ENCODE measurements around the gene FAM89A.

- no peak for TF ChIP-seq CTCF (IDR thresholded peaks at IDR 0.05)
- no peak for TF ChIP-seq EP300 (IDR thresholded peaks at IDR 0.05)
- no peak for TF ChIP-seq POLR2A (IDR thresholded peaks at IDR 0.05)
Observed at GRCh38 chr1:231074046-231074445, 34.0 kb upstream of the FAM89A start.

Measured in tibial nerve (tissue), 4 donors.